Loucy (cell line): ENCODE data around the gene FKBP7.

Experiments used
- H2AFZ ChIP-seq: fragments of 200-600 bp; sonication (generic); 2 replicates; pipeline ENCODE4 v1.6.0; 2016; ENCODE audit warnings: antibody characterized with exemption, mild to moderate bottlenecking, low read length, moderate library complexity
- H3F3A ChIP-seq: fragments of 200-600 bp; 2 replicates; pipeline ENCODE4 v1.6.0; 2016; ENCODE audit warnings: antibody characterized with exemption, low read depth, mild to moderate bottlenecking
- H3K27me3 ChIP-seq: fragments of 200-600 bp; sonication (generic); 2 replicates; pipeline ENCODE4 v1.6.1; 2014; ENCODE audit warnings: low read length, mild to moderate bottlenecking; ENCODE audit not compliant: insufficient read depth, poor library complexity, severe bottlenecking
- H3K36me3 ChIP-seq: fragments of 200-600 bp; sonication (generic); 2 replicates; pipeline ENCODE4 v1.6.1; 2016; ENCODE audit warnings: low read length; ENCODE audit not compliant: insufficient read depth
- H3K4me1 ChIP-seq: fragments of 200-600 bp; sonication (generic); 2 replicates; pipeline ENCODE4 v1.5.1; 2014; ENCODE audit warnings: low read length, mild to moderate bottlenecking; ENCODE audit not compliant: insufficient read depth, poor library complexity, severe bottlenecking
- H3K4me2 ChIP-seq: fragments of 200-600 bp; sonication (generic); 2 replicates; pipeline ENCODE4 v1.6.0; 2014; ENCODE audit warnings: antibody characterized with exemption, low read length, low read depth, mild to moderate bottlenecking; ENCODE audit not compliant: poor library complexity, severe bottlenecking
- H3K4me3 ChIP-seq: fragments of 200-600 bp; sonication (generic); 2 replicates; pipeline ENCODE4 v1.5.1; 2014; ENCODE audit warnings: low read length, mild to moderate bottlenecking, mixed read lengths; ENCODE audit not compliant: poor library complexity, severe bottlenecking
- H3K79me2 ChIP-seq: fragments of 200-600 bp; sonication (generic); 2 replicates; pipeline ENCODE4 v1.6.1; 2014; ENCODE audit warnings: low read length; ENCODE audit not compliant: insufficient read depth
- H3K9ac ChIP-seq: fragments of 200-600 bp; sonication (generic); 2 replicates; pipeline ENCODE4 v1.6.0; 2014; ENCODE audit warnings: mild to moderate bottlenecking, low read depth, low read length, moderate library complexity; ENCODE audit not compliant: poor library complexity, severe bottlenecking
- H3K9me2 ChIP-seq: fragments of 200-600 bp; sonication (generic); replicated peaks from 2 replicates; pipeline ENCODE4 v1.6.1; 2016; ENCODE audit warnings: low read depth, low read length, mixed read lengths
- H3K9me3 ChIP-seq: fragments of 200-600 bp; sonication (generic); 2 replicates; pipeline ENCODE4 v1.6.1; 2014; ENCODE audit warnings: mild to moderate bottlenecking, antibody characterized with exemption, low read length, low read depth; ENCODE audit not compliant: insufficient read depth
- H4K20me1 ChIP-seq: fragments of 200-600 bp; sonication (generic); 2 replicates; pipeline ENCODE4 v1.6.0; 2014; ENCODE audit warnings: antibody characterized with exemption, low read length, mild to moderate bottlenecking; ENCODE audit not compliant: insufficient read depth, poor library complexity, severe bottlenecking
- EZH2phosphoT487 ChIP-seq: fragments of 200-600 bp; IDR thresholded peaks from 2 replicates; pipeline ENCODE4 v1.6.1; 2018; ENCODE audit warnings: antibody characterized with exemption, mild to moderate bottlenecking, moderate library complexity, borderline replicate concordance
- TF ChIP-seq, protein P1 (sequence below): fragments of 200-600 bp; sonication (generic); conservative IDR thresholded peaks from 2 replicates; pipeline ENCODE4 v1.5.1; 2014; ENCODE audit warnings: mild to moderate bottlenecking, antibody characterized with exemption, low read length

FKBP7 gene

GRCh38 chr2:178449700-178450523 is 28.5 kb downstream of the FKBP7 start:
- no peaks in the 10 kb centered on the region for H3F3A ChIP-seq
- H4K20me1 ChIP-seq: peaks cover 27% of the 10 kb centered on the region
- peak overlapping the region; percentile 40; the same call in 1 of the 2 replicates for H2AFZ ChIP-seq
- H3K36me3 ChIP-seq: peaks cover 14% of the 10 kb centered on the region
- H3K9me2 ChIP-seq: no peaks in the 10 kb centered on the region
- no peak for TF ChIP-seq EZH2phosphoT487
- TF ChIP-seq, protein P1, sequence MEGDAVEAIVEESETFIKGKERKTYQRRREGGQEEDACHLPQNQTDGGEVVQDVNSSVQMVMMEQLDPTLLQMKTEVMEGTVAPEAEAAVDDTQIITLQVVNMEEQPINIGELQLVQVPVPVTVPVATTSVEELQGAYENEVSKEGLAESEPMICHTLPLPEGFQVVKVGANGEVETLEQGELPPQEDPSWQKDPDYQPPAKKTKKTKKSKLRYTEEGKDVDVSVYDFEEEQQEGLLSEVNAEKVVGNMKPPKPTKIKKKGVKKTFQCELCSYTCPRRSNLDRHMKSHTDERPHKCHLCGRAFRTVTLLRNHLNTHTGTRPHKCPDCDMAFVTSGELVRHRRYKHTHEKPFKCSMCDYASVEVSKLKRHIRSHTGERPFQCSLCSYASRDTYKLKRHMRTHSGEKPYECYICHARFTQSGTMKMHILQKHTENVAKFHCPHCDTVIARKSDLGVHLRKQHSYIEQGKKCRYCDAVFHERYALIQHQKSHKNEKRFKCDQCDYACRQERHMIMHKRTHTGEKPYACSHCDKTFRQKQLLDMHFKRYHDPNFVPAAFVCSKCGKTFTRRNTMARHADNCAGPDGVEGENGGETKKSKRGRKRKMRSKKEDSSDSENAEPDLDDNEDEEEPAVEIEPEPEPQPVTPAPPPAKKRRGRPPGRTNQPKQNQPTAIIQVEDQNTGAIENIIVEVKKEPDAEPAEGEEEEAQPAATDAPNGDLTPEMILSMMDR: no peak
- peak overlapping the region; percentile 85 for H3K4me2 ChIP-seq
- H3K27me3 ChIP-seq: no peaks in the 10 kb centered on the region
- H3K4me1 ChIP-seq: peaks cover 30% of the 10 kb centered on the region
- peak overlapping the region; percentile 100 for H3K9ac ChIP-seq
- H3K9me3 ChIP-seq: no peaks in the 10 kb centered on the region
- H3K4me3 ChIP-seq: peak overlapping the region; percentile 75
- H3K79me2 ChIP-seq: peaks cover 50% of the 10 kb centered on the region

- peak overlapping the region; percentile 75 for H3K4me3 ChIP-seq
- H3K9me3 ChIP-seq: no peaks in the 10 kb centered on the region
- H3K79me2 ChIP-seq: peaks cover 50% of the 10 kb centered on the region
- no peaks in the 10 kb centered on the region for H3K9me2 ChIP-seq
- H3F3A ChIP-seq: no peaks in the 10 kb centered on the region
- peaks cover 30% of the 10 kb centered on the region for H3K4me1 ChIP-seq
- H2AFZ ChIP-seq: no peak overlapping the region
- peak overlapping the region; percentile 100 for H3K9ac ChIP-seq
- peak overlapping the region; percentile 85 for H3K4me2 ChIP-seq
- H4K20me1 ChIP-seq: peaks cover 27% of the 10 kb centered on the region
- no peak for TF ChIP-seq EZH2phosphoT487
- TF ChIP-seq, protein P1: no peak
- peaks cover 15% of the 10 kb centered on the region for H3K36me3 ChIP-seq
- no peaks in the 10 kb centered on the region for H3K27me3 ChIP-seq
Measured at GRCh38 chr2:178448968-178449661, 29.3 kb downstream of the FKBP7 start.

GRCh38 chr2:178441426-178441825 is 37.0 kb downstream of the FKBP7 start:
- Histone ChIP-seq H3K4me3 (no peak overlapping the region), H3K9me3 (no peaks in the 10 kb centered on the region), H3K4me2 (no peak overlapping the region), H3K79me2 (0 out of 2 replicates have a peak, but pooled peaks cover 4% of the 10 kb centered on the region), H3K36me3 (peaks cover 71% of the 10 kb centered on the region), H3K27me3 (no peaks in the 10 kb centered on the region), H3F3A (no peaks in the 10 kb centered on the region), H2AFZ (no peak overlapping the region), H3K4me1 (no peaks in the 10 kb centered on the region), H3K9me2 (no peaks in the 10 kb centered on the region), H3K9ac (no peak overlapping the region), H4K20me1 (no peaks in the 10 kb centered on the region)
- TF ChIP-seq EZH2phosphoT487: no peak
- TF ChIP-seq, protein P1: no peak
